ENCODE results near the gene NAMPT. TPM values are rescaled to one million over a fixed set of nuclear protein-coding genes. Genes with fewer than 3 reads are reported as not detected.
A peak's percentile ranks its signal among the peaks of the same experiment; 100 is the strongest.

The NAMPT gene
- total RNA-seq = 35.2 and 44.6 TPM in 2 replicates
- long read RNA-seq, full-length matches to known transcripts = 143 of 153 reads
- long read RNA-seq, partial matches to known transcripts = 4 of 153 reads
- long read RNA-seq, other reads (novel, unspliced or antisense) = 6 of 153 reads

DNA sequence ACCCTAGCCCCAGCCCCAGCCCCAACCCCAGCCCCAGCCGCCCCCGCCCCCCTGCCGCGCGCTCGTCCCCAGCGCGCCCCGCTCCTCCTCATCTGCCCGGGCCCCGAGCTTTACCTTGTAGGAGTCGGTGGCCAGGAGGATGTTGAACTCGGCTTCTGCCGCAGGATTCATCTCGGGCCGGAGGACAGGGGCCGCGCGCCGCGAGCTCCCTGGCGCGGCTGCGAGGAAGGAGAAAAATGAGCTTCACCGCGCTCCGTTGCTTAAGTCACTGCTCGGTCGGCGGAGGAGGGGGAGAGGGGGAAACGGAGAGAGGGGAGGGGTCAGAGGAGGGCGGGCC lies at the start of gene NAMPT:
Gene NAMPT (minus strand): TSS at position 270 of the 337 bp plus-strand sequence. CDS start 99 bp downstream, at position 171.
- TF ChIP-seq CTCF (IDR thresholded peaks at IDR 0.05; ENCODE audit: unreplicated experiment) = no peak

GRCh38 chr7:106332201-106332600 lies 47.4 kb upstream of the NAMPT start:
- Mint-ChIP-seq H3K9me3 (ENCODE audit: low read depth) (no peaks in the 10 kb centered on the region), H3K36me3 (ENCODE audit: insufficient read depth) (no peaks in the 10 kb centered on the region), H3K4me1 (ENCODE audit: low read depth) (peaks cover 6% of the 10 kb centered on the region), H3K27me3 (no peaks in the 10 kb centered on the region), H3K4me3 (ENCODE audit: low read depth) (no peak overlapping the region), H3K27ac (no peak overlapping the region)
- no peak for DNase-seq (ENCODE audit: low spot score, unreplicated experiment)
- no peak for TF ChIP-seq CTCF (IDR thresholded peaks at IDR 0.05; ENCODE audit: unreplicated experiment)

More for the DNA sequence above, at the start of gene NAMPT:
- no peak for DNase-seq (ENCODE audit: low spot score, unreplicated experiment)
- Mint-ChIP-seq H3K27me3 (no peaks in the 10 kb centered on the region), H3K4me1 (ENCODE audit: low read depth) (peaks cover 11% of the 10 kb centered on the region), H3K9me3 (ENCODE audit: low read depth) (no peaks in the 10 kb centered on the region), H3K27ac (peak within 1 kb of the TSS; percentile 99), H3K36me3 (ENCODE audit: insufficient read depth) (no peaks in the 10 kb centered on the region), H3K4me3 (ENCODE audit: low read depth) (peak within 1 kb of the TSS; percentile 94)

- TF ChIP-seq CTCF (IDR thresholded peaks at IDR 0.05; ENCODE audit: unreplicated experiment) = no peak
- Mint-ChIP-seq H3K36me3 (ENCODE audit: insufficient read depth) (no peaks in the 10 kb centered on the region), H3K27ac (no peak overlapping the region), H3K9me3 (ENCODE audit: low read depth) (no peaks in the 10 kb centered on the region), H3K4me3 (ENCODE audit: low read depth) (no peak overlapping the region), H3K27me3 (no peaks in the 10 kb centered on the region), H3K4me1 (ENCODE audit: low read depth) (peaks cover 6% of the 10 kb centered on the region)
- no peak for DNase-seq (ENCODE audit: low spot score, unreplicated experiment)
Observed at GRCh38 chr7:106331441-106332175, 46.8 kb upstream of the NAMPT start.

DNA sequence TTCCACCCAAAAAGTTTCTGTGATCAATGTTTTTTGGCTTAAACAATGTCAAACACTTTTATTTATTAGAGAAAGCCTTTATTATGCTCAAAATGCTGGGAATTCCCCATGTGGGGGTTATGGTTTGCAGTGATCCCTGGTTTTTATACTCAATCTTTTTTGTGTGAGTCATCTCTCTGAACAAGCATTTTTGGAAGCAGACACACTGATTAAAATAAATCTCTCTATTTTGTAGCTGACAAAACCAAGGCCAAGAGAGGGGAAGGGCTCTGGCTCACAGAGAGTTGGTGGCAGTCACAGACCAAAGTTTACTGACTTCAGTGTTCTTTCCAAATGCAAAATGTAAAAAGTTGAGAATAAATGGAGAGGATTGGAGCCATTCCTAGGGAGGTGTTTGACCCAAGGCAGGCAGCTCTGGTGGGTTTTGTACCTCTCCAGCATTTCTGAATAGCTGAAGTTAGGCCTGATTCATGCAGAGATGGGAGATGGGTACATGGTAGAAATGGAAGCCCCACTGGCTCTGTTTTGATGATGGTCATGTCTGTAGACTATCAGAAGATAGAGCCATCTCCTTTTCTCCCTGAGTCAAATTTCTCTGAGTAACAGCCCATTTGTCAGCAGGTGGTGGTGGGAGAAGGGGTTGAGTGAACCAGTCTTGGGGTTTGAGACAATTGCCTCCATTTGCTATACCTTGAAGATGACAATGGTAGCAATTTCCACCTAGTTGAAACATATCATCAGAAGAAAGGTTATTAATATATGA lies 45.4 kb upstream of the NAMPT start:
- no peak overlapping the region for H3K27ac Mint-ChIP-seq
- DNase-seq (ENCODE audit: low spot score, unreplicated experiment) = no peak
- no peak for TF ChIP-seq CTCF (IDR thresholded peaks at IDR 0.05; ENCODE audit: unreplicated experiment)
- H3K27me3 Mint-ChIP-seq = no peaks in the 10 kb centered on the region
- H3K36me3 Mint-ChIP-seq (ENCODE audit: insufficient read depth) = no peaks in the 10 kb centered on the region
- H3K4me1 Mint-ChIP-seq (ENCODE audit: low read depth) = peaks cover 6% of the 10 kb centered on the region
- no peaks in the 10 kb centered on the region for H3K9me3 Mint-ChIP-seq (ENCODE audit: low read depth)
- H3K4me3 Mint-ChIP-seq (ENCODE audit: low read depth) = no peak overlapping the region

GRCh38 chr7:106329408-106329807 lies 44.6 kb upstream of the NAMPT start:
- H3K36me3 Mint-ChIP-seq (ENCODE audit: insufficient read depth) = no peaks in the 10 kb centered on the region
- no peak overlapping the region for H3K4me3 Mint-ChIP-seq (ENCODE audit: low read depth)
- peaks cover 6% of the 10 kb centered on the region for H3K4me1 Mint-ChIP-seq (ENCODE audit: low read depth)
- no peaks in the 10 kb centered on the region for H3K27me3 Mint-ChIP-seq
- no peak for TF ChIP-seq CTCF (IDR thresholded peaks at IDR 0.05; ENCODE audit: unreplicated experiment)
- no peak overlapping the region for H3K27ac Mint-ChIP-seq
- H3K9me3 Mint-ChIP-seq (ENCODE audit: low read depth) = no peaks in the 10 kb centered on the region
- no peak for DNase-seq (ENCODE audit: low spot score, unreplicated experiment)

Data from progenitor cell of endocrine pancreas (in vitro differentiated cells).